GM23338 (cell line): ENCODE measurements around the gene SERINC5. TPM values are rescaled to one million over a fixed set of nuclear protein-coding genes. Genes with fewer than 3 reads are reported as not detected.

Source experiments
- ATAC-seq: fragments of 200-7000 bp; cut with Tn5 transposase; 3 replicates; pipeline ENCODE4 v1.9.1; 2020
- DNase-seq: peaks from one replicate; pipeline ENCODE4 v3.0.0-alpha.2; 2015; ENCODE audit warnings: low spot score
- H2AFZ ChIP-seq: fragments of 200-600 bp; sonication (generic); 2 replicates; pipeline ENCODE4 v1.8.0; 2016; ENCODE audit warnings: antibody characterized with exemption, mild to moderate bottlenecking, moderate library complexity
- H3F3A ChIP-seq: fragments of 200-600 bp; sonication (generic); replicated peaks from 2 replicates; pipeline ENCODE4 v1.8.0; 2017; ENCODE audit warnings: antibody characterized with exemption, mixed run types, low read depth
- H3K27ac ChIP-seq: fragments of 200-600 bp; sonication (generic); 2 replicates; pipeline ENCODE4 v1.6.1; 2016; ENCODE audit warnings: low read depth
- H3K27me3 ChIP-seq: fragments of 200-600 bp; sonication (generic); 2 replicates; pipeline ENCODE4 v1.8.0; 2016; ENCODE audit warnings: mild to moderate bottlenecking, mixed run types, moderate library complexity; ENCODE audit not compliant: insufficient read depth
- H3K36me3 ChIP-seq: fragments of 200-600 bp; sonication (generic); 2 replicates; pipeline ENCODE4 v1.8.0; 2016; ENCODE audit warnings: mild to moderate bottlenecking; ENCODE audit not compliant: insufficient read depth
- H3K4me1 ChIP-seq: fragments of 200-600 bp; sonication (generic); 2 replicates; pipeline ENCODE4 v1.8.0; 2016; ENCODE audit warnings: mild to moderate bottlenecking, moderate library complexity; ENCODE audit not compliant: insufficient read depth
- H3K4me2 ChIP-seq: fragments of 200-600 bp; sonication (generic); 2 replicates; pipeline ENCODE4 v1.7.1; 2017; ENCODE audit warnings: mixed run types
- H3K4me3 ChIP-seq: fragments of 200-600 bp; sonication (generic); 2 replicates; pipeline ENCODE4 v1.6.1; 2016; ENCODE audit warnings: mixed run types
- H3K79me2 ChIP-seq: fragments of 200-600 bp; sonication (generic); replicated peaks from 2 replicates; pipeline ENCODE4 v1.8.0; 2017; ENCODE audit warnings: mild to moderate bottlenecking; ENCODE audit not compliant: insufficient read depth
- H3K9me2 ChIP-seq: fragments of 200-600 bp; sonication (generic); 2 replicates; pipeline ENCODE4 v1.8.0; 2017; ENCODE audit not compliant: insufficient read depth
- H4K20me1 ChIP-seq: fragments of 200-600 bp; sonication (generic); replicated peaks from 2 replicates; pipeline ENCODE4 v1.8.0; 2017; ENCODE audit warnings: mild to moderate bottlenecking; ENCODE audit not compliant: insufficient read depth
- H3K27ac Mint-ChIP-seq: 2 replicates; pipeline ENCODE4 v1.8.0; 2020; ENCODE audit warnings: inconsistent platforms, mild to moderate bottlenecking, moderate library complexity, mixed read lengths
- H3K27me3 Mint-ChIP-seq: 3 replicates; pipeline ENCODE4 v1.8.0; 2022; ENCODE audit warnings: low read depth, mild to moderate bottlenecking, moderate library complexity, mixed read lengths, inconsistent platforms; ENCODE audit not compliant: insufficient read depth, poor library complexity
- H3K36me3 Mint-ChIP-seq: 3 replicates; pipeline ENCODE4 v1.8.0; 2021; ENCODE audit warnings: low read depth, mild to moderate bottlenecking, inconsistent platforms, moderate library complexity, mixed read lengths
- H3K4me1 Mint-ChIP-seq: 3 replicates; pipeline ENCODE4 v1.8.0; 2020; ENCODE audit warnings: mild to moderate bottlenecking, inconsistent platforms, mixed read lengths
- H3K4me3 Mint-ChIP-seq: 3 replicates; pipeline ENCODE4 v1.8.0; 2021; ENCODE audit warnings: moderate library complexity, mild to moderate bottlenecking, inconsistent platforms, mixed read lengths
- H3K9me3 Mint-ChIP-seq: 3 replicates; pipeline ENCODE4 v1.8.0; 2020; ENCODE audit warnings: moderate library complexity, mild to moderate bottlenecking, inconsistent platforms, mixed read lengths
- CREB1 ChIP-seq: fragments of 250-450 bp; sonication (Bioruptor Pico); IDR thresholded peaks from 2 replicates; pipeline ENCODE4 v1.5.0; 2020; ENCODE audit warnings: low read depth, mild to moderate bottlenecking, moderate library complexity
- EZH2 ChIP-seq: fragments of 200-600 bp; sonication (generic); IDR thresholded peaks from one replicate; pipeline ENCODE4 v1.8.0; 2017; ENCODE audit warnings: antibody characterized with exemption, mild to moderate bottlenecking, low read depth; ENCODE audit not compliant: unreplicated experiment
- EZH2phosphoT487 ChIP-seq: fragments of 200-600 bp; sonication (generic); IDR thresholded peaks from one replicate; pipeline ENCODE4 v1.8.1; 2018; ENCODE audit warnings: antibody characterized with exemption; ENCODE audit not compliant: unreplicated experiment
- JUNB ChIP-seq: IDR thresholded peaks from one replicate; pipeline ENCODE4 v1.6.1; 2016; ENCODE audit warnings: antibody characterized with exemption; ENCODE audit not compliant: unreplicated experiment
- NANOG ChIP-seq: IDR thresholded peaks from 2 replicates; pipeline ENCODE4 v1.6.1; 2016; ENCODE audit warnings: antibody characterized with exemption, borderline replicate concordance
- POLR2AphosphoS5 ChIP-seq: IDR thresholded peaks from 2 replicates; pipeline ENCODE4 v1.6.1; 2016; ENCODE audit warnings: antibody characterized with exemption, low read depth
- STAT1 ChIP-seq: IDR thresholded peaks from one replicate; pipeline ENCODE4 v1.6.1; 2016; ENCODE audit warnings: antibody characterized with exemption; ENCODE audit not compliant: unreplicated experiment
- ZNF114 ChIP-seq: fragments of 250-450 bp; sonication (Bioruptor Pico); IDR thresholded peaks from 2 replicates; pipeline ENCODE4 v1.5.0; 2020; ENCODE audit warnings: mild to moderate bottlenecking, moderate library complexity
- ZNF331 ChIP-seq: fragments of 250-450 bp; sonication (Bioruptor Pico); IDR thresholded peaks from 2 replicates; pipeline ENCODE4 v1.5.0; 2020; ENCODE audit warnings: low read depth, mild to moderate bottlenecking, moderate library complexity
- polyA plus RNA-seq: library from polyadenylated mRNA; unstranded; fragments of >200 nt; fragmentation: Nextera tagmentation; extraction: Ambion mirVana; gene quantifications from 2 replicates; pipeline ENCODE4 v1.2.1, GENCODE V29; 2016
- total RNA-seq: library from RNA; depleted of rRNA; stranded (reverse); fragments of >200 nt; shearing (Covaris generic); gene quantifications from 2 replicates; pipeline ENCODE4 v1.2.3, GENCODE V29; 2014
- TF ChIP-seq, protein P1 (sequence below): IDR thresholded peaks from 2 replicates; pipeline ENCODE4 v1.6.1; 2016; ENCODE audit warnings: antibody characterized with exemption
- TF ChIP-seq, protein P2 (sequence below): fragments of 250-450 bp; sonication (Bioruptor Pico); IDR thresholded peaks from 2 replicates; pipeline ENCODE4 v1.5.0; 2020; ENCODE audit warnings: mild to moderate bottlenecking, moderate library complexity

Gene SERINC5
- total and polyA plus RNA-seq, 2 experiments from 2014 or later = 34.0 to 107 TPM

DNA sequence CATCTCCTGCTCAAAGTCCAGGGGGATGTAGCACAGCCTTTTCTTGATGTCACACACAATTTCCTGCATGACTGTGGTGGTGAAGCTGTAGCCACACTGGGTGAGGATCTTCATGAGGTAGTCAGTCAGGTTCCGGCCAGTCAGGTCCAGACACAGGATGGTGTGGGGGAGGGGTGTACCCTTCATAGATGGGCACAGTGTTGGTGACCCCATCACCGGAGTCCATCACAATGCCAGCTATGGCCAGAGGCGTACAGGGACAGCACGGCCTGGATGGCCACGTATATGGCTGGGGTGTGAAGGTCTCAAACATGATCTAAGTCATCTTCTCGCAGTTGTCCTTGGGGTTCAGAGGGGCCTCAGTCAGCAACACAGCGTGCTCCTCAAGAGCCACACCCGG lies 44.3 kb upstream of the SERINC5 start:
- no peaks in the 10 kb centered on the region for H4K20me1 ChIP-seq
- peaks cover 3% of the 10 kb centered on the region for H3K27me3 Mint-ChIP-seq
- no peaks in the 10 kb centered on the region; the same call in 1 of the 2 replicates for H3K36me3 ChIP-seq
- no peak for DNase-seq
- H3K4me2 ChIP-seq = no peak overlapping the region
- H3K79me2 ChIP-seq = no peaks in the 10 kb centered on the region
- no peaks in the 10 kb centered on the region for H3K27me3 ChIP-seq
- no peak overlapping the region for H3K4me3 ChIP-seq
- peaks cover 25% of the 10 kb centered on the region for H3K9me3 Mint-ChIP-seq
- H3K4me1 ChIP-seq = peaks cover 5% of the 10 kb centered on the region; the same call in 1 of the 2 replicates
- peaks cover 4% of the 10 kb centered on the region; the same call in 1 of the 2 replicates for H3F3A ChIP-seq
- no peak for ATAC-seq
- H3K27ac Mint-ChIP-seq = no peak overlapping the region
- TF ChIP-seq CREB1 (CRISPR knock-in tag) = no peak
- TF ChIP-seq, protein P1, sequence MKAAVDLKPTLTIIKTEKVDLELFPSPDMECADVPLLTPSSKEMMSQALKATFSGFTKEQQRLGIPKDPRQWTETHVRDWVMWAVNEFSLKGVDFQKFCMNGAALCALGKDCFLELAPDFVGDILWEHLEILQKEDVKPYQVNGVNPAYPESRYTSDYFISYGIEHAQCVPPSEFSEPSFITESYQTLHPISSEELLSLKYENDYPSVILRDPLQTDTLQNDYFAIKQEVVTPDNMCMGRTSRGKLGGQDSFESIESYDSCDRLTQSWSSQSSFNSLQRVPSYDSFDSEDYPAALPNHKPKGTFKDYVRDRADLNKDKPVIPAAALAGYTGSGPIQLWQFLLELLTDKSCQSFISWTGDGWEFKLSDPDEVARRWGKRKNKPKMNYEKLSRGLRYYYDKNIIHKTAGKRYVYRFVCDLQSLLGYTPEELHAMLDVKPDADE = no peak
- TF ChIP-seq POLR2AphosphoS5 = no peak
- TF ChIP-seq ZNF331 = no peak
- TF ChIP-seq JUNB = no peak
- no peak for TF ChIP-seq EZH2phosphoT487
- TF ChIP-seq ZNF114 (CRISPR knock-in tag) = no peak
- no peak for TF ChIP-seq STAT1
- TF ChIP-seq NANOG = no peak
- TF ChIP-seq, protein P2, sequence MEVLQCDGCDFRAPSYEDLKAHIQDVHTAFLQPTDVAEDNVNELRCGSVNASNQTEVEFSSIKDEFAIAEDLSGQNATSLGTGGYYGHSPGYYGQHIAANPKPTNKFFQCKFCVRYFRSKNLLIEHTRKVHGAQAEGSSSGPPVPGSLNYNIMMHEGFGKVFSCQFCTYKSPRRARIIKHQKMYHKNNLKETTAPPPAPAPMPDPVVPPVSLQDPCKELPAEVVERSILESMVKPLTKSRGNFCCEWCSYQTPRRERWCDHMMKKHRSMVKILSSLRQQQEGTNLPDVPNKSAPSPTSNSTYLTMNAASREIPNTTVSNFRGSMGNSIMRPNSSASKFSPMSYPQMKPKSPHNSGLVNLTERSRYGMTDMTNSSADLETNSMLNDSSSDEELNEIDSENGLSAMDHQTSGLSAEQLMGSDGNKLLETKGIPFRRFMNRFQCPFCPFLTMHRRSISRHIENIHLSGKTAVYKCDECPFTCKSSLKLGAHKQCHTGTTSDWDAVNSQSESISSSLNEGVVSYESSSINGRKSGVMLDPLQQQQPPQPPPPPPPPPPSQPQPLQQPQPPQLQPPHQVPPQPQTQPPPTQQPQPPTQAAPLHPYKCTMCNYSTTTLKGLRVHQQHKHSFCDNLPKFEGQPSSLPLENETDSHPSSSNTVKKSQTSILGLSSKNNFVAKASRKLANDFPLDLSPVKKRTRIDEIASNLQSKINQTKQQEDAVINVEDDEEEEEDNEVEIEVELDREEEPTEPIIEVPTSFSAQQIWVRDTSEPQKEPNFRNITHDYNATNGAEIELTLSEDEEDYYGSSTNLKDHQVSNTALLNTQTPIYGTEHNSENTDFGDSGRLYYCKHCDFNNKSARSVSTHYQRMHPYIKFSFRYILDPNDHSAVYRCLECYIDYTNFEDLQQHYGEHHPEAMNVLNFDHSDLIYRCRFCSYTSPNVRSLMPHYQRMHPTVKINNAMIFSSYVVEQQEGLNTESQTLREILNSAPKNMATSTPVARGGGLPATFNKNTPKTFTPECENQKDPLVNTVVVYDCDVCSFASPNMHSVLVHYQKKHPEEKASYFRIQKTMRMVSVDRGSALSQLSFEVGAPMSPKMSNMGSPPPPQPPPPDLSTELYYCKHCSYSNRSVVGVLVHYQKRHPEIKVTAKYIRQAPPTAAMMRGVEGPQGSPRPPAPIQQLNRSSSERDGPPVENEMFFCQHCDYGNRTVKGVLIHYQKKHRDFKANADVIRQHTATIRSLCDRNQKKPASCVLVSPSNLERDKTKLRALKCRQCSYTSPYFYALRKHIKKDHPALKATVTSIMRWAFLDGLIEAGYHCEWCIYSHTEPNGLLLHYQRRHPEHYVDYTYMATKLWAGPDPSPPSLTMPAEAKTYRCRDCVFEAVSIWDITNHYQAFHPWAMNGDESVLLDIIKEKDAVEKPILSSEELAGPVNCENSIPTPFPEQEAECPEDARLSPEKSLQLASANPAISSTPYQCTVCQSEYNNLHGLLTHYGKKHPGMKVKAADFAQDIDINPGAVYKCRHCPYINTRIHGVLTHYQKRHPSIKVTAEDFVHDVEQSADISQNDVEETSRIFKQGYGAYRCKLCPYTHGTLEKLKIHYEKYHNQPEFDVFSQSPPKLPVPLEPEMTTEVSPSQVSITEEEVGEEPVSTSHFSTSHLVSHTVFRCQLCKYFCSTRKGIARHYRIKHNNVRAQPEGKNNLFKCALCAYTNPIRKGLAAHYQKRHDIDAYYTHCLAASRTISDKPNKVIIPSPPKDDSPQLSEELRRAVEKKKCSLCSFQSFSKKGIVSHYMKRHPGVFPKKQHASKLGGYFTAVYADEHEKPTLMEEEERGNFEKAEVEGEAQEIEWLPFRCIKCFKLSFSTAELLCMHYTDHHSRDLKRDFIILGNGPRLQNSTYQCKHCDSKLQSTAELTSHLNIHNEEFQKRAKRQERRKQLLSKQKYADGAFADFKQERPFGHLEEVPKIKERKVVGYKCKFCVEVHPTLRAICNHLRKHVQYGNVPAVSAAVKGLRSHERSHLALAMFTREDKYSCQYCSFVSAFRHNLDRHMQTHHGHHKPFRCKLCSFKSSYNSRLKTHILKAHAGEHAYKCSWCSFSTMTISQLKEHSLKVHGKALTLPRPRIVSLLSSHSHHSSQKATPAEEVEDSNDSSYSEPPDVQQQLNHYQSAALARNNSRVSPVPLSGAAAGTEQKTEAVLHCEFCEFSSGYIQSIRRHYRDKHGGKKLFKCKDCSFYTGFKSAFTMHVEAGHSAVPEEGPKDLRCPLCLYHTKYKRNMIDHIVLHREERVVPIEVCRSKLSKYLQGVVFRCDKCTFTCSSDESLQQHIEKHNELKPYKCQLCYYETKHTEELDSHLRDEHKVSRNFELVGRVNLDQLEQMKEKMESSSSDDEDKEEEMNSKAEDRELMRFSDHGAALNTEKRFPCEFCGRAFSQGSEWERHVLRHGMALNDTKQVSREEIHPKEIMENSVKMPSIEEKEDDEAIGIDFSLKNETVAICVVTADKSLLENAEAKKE (CRISPR knock-in tag) = no peak
- no peak for TF ChIP-seq EZH2
- no peaks in the 10 kb centered on the region for H3K9me2 ChIP-seq
- peaks cover 5% of the 10 kb centered on the region; the same call in 2 of the 3 replicates for H3K4me1 Mint-ChIP-seq
- no peak overlapping the region for H3K4me3 Mint-ChIP-seq
- H3K36me3 Mint-ChIP-seq = peaks cover 11% of the 10 kb centered on the region
- no peak overlapping the region for H2AFZ ChIP-seq
- H3K27ac ChIP-seq = no peak overlapping the region
